Transverse colon (tissue), 4 donors: Measurements from ENCODE around the gene TTC39A.

Experiments
- POLR2A ChIP-seq: fragments of 450-650 bp; IDR thresholded peaks from one replicate; pipeline ENCODE4 v1.6.1; 2016; ENCODE audit warnings: antibody characterized with exemption, mild to moderate bottlenecking, moderate library complexity
- POLR2AphosphoS5 ChIP-seq, 3 donors: sonication (generic); formaldehyde crosslinking; IDR thresholded peaks; one replicate each; pipeline ENCODE4 v1.6.1; 2016; ENCODE audit warnings: antibody characterized with exemption in 3 of 3
- TF ChIP-seq, protein P1 (sequence below), 5 experiments: fragments of 200-600 bp in 3 of 5; fragments of 450-650 bp in 2 of 5; sonication (generic) in 3 of 5; IDR thresholded peaks; 1 replicate in 2 of 5; 2 replicates in 3 of 5; pipeline ENCODE4 v1.5.1; 2016 to 2017; ENCODE audit warnings: antibody characterized with exemption in 5 of 5, inconsistent platforms in 3 of 5, mild to moderate bottlenecking in 2 of 5, moderate library complexity in 1 of 5

DNA sequence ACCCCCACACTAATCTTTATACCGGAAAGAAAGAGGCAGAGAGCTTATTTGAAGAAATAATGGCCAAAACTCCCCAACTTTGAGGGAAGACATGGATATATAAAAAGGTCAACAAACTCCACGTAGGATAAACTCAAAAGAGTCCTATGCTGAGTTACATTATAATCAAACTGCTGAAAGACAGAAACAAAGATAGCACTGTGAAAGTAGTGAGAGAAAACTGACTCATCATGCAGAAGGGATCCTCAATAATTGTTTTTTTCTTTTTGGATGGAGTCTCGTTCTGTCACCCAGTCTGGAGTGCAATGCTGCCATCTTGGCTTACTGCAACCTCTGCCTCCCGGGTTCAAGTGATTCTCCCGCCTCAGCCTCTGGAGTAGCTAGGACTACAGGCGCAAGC is 48.5 kb upstream of the TTC39A start:
- TF ChIP-seq POLR2A (no peak), POLR2AphosphoS5 (IDR thresholded peaks at IDR 0.05) (no peak)
- TF ChIP-seq, protein P1, sequence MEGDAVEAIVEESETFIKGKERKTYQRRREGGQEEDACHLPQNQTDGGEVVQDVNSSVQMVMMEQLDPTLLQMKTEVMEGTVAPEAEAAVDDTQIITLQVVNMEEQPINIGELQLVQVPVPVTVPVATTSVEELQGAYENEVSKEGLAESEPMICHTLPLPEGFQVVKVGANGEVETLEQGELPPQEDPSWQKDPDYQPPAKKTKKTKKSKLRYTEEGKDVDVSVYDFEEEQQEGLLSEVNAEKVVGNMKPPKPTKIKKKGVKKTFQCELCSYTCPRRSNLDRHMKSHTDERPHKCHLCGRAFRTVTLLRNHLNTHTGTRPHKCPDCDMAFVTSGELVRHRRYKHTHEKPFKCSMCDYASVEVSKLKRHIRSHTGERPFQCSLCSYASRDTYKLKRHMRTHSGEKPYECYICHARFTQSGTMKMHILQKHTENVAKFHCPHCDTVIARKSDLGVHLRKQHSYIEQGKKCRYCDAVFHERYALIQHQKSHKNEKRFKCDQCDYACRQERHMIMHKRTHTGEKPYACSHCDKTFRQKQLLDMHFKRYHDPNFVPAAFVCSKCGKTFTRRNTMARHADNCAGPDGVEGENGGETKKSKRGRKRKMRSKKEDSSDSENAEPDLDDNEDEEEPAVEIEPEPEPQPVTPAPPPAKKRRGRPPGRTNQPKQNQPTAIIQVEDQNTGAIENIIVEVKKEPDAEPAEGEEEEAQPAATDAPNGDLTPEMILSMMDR (IDR thresholded peaks at IDR 0.05): no peak
